Measurements from ENCODE around the gene OR51V1.

The OR51V1 gene

GRCh38 chr11:5226732-5227310 lies 26.3 kb upstream of the OR51V1 start, which contains the start of gene HBB:
Gene HBB (minus strand): TSS chr11:5227071. CDS start chr11:5227021, 50 bp downstream.
- in situ Hi-C loops (cut with MboI; ENCODE audit: low sequenced_read_pairs, unreplicated experiment) = no loop called here
- TF ChIP-seq, protein P1, sequence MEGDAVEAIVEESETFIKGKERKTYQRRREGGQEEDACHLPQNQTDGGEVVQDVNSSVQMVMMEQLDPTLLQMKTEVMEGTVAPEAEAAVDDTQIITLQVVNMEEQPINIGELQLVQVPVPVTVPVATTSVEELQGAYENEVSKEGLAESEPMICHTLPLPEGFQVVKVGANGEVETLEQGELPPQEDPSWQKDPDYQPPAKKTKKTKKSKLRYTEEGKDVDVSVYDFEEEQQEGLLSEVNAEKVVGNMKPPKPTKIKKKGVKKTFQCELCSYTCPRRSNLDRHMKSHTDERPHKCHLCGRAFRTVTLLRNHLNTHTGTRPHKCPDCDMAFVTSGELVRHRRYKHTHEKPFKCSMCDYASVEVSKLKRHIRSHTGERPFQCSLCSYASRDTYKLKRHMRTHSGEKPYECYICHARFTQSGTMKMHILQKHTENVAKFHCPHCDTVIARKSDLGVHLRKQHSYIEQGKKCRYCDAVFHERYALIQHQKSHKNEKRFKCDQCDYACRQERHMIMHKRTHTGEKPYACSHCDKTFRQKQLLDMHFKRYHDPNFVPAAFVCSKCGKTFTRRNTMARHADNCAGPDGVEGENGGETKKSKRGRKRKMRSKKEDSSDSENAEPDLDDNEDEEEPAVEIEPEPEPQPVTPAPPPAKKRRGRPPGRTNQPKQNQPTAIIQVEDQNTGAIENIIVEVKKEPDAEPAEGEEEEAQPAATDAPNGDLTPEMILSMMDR (IDR thresholded peaks at IDR 0.05; ENCODE audit: borderline replicate concordance, control extremely low read depth, extremely low read depth, insufficient read depth, missing control alignments) = no peak
- no peak for DNase-seq (ENCODE audit: low spot score)

- no peak for DNase-seq (ENCODE audit: low spot score)
- in situ Hi-C loops (cut with MboI; ENCODE audit: low sequenced_read_pairs, unreplicated experiment) = no loop called here
- TF ChIP-seq, protein P1 (IDR thresholded peaks at IDR 0.05; ENCODE audit: borderline replicate concordance, control extremely low read depth, extremely low read depth, insufficient read depth, missing control alignments) = no peak
Measured at GRCh38 chr11:5225480-5225871, 25.0 kb upstream of the OR51V1 start.

DNA sequence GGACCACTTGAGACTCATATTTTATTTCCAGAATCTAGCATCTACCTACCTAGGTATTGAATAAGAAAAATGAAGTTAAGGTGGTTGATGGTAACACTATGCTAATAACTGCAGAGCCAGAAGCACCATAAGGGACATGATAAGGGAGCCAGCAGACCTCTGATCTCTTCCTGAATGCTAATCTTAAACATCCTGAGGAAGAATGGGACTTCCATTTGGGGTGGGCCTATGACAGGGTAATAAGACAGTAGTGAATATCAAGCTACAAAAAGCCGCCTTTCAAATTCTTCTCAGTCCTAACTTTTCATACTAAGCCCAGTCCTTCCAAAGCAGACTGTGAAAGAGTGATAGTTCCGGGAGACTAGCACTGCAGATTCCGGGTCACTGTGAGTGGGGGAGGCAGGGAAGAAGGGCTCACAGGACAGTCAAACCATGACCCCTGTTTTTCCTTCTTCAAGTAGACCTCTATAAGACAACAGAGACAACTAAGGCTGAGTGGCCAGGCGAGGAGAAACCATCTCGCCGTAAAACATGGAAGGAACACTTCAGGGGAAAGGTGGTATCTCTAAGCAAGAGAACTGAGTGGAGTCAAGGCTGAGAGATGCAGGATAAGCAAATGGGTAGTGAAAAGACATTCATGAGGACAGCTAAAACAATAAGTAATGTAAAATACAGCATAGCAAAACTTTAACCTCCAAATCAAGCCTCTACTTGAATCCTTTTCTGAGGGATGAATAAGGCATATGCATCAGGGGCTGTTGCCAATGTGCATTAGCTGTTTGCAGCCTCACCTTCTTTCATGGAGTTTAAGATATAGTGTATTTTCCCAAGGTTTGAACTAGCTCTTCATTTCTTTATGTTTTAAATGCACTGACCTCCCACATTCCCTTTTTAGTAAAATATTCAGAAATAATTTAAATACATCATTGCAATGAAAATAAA lies 24.3 kb upstream of the OR51V1 start:
- in situ Hi-C loops (cut with MboI; ENCODE audit: low sequenced_read_pairs, unreplicated experiment) = loop anchor here (25.0 kb wide), 1 partner anchor 137 kb away; the partner anchor contains the start of gene OR51B6
- no peak for DNase-seq (ENCODE audit: low spot score)
- TF ChIP-seq, protein P1 (IDR thresholded peaks at IDR 0.05; ENCODE audit: borderline replicate concordance, control extremely low read depth, extremely low read depth, insufficient read depth, missing control alignments) = no peak

- TF ChIP-seq, protein P1 (IDR thresholded peaks at IDR 0.05; ENCODE audit: borderline replicate concordance, control extremely low read depth, extremely low read depth, insufficient read depth, missing control alignments) = no peak
- in situ Hi-C loops (cut with MboI; ENCODE audit: low sequenced_read_pairs, unreplicated experiment) = loop anchor here (25.0 kb wide), 1 partner anchor 139 kb away; the partner anchor contains the start of gene OR51B6
- DNase-seq (ENCODE audit: low spot score) = no peak
Measured at GRCh38 chr11:5223686-5224085, 23.2 kb upstream of the OR51V1 start.

DNA sequence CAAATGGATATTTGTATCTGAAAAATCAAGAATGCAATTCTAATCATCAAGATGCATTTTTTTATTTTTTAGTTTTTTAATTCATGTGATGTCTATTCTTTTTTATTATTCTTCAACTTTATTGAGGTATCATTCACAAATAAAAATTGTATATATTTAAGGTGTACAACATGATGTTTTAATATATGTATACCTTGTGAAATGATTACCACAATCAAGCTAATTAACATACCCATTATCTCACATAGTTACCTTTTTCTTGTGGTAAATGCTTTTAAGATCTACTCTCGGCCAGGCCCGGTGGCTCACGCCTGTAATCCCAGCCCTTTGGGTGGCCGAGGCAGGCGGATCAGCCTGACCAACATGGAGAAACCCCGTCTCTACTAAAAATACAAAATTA lies 22.7 kb upstream of the OR51V1 start:
- in situ Hi-C loops (cut with MboI; ENCODE audit: low sequenced_read_pairs, unreplicated experiment) = loop anchor here (25.0 kb wide), 1 partner anchor 139 kb away; the partner anchor contains the start of gene OR51B6
- TF ChIP-seq, protein P1 (IDR thresholded peaks at IDR 0.05; ENCODE audit: borderline replicate concordance, control extremely low read depth, extremely low read depth, insufficient read depth, missing control alignments) = no peak
- DNase-seq (ENCODE audit: low spot score) = no peak

DNA sequence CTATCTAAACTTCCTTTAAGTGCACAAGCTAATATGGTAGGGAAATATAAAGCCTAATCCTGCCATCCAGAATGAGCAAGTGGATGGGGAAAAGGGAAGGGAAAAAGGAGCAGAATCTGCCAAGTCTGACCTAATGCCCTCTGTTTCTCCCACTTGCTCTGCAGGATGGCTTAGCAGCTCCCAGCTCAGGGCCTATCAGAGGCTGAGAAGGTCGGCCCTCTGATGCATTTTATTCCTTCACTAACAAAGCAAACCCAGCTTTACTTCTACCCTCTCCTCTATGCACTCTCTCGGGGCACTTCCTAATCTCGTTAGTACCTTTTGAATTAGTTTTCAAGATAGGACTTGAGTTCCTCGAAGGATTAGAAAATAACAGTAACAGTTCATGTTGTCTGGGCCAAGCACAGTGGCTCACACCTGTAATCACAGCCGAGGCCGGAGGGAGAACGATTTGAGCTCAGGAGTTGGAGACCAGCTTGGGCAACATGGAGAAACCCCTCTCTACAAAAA lies 9.9 kb upstream of the OR51V1 start:
- no peak for DNase-seq (ENCODE audit: low spot score)
- in situ Hi-C loops (cut with MboI; ENCODE audit: low sequenced_read_pairs, unreplicated experiment) = loop anchor here (25.0 kb wide), 1 partner anchor 152 kb away; the partner anchor contains the start of gene OR51B6

More for the DNA sequence above, 9.9 kb upstream of the OR51V1 start:
- TF ChIP-seq, protein P1 (IDR thresholded peaks at IDR 0.05; ENCODE audit: borderline replicate concordance, control extremely low read depth, extremely low read depth, insufficient read depth, missing control alignments) = no peak

All from GM13976 (cell line).